Suppressor macrophage (primary cell): ENCODE measurements around the gene AADACL3.

ENCODE experiments used
- DNase-seq, 4 experiments: peaks; one replicate each; pipeline ENCODE4 v3.0.0-alpha.2; 2020 to 2022

AADACL3 gene

DNA sequence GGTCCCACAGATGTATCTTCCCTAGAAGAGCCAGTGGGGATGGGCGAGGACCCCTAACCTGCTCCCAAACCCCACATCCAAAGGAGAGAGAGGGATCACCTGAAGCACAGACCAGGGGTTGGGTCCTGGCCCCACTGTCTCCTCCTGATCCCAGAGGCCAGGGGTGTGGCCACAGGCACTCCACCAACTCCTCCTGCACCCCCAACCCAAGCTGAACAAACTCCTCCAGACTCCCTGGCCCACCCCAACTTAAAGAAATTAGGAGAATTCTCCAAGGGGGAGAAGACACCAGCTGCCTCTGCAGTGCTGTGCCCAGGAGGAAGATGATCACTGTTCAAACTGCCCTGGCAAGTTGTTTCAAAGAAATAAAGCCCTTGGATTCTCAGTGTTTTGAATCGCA, 53.1 kb downstream of the AADACL3 start:
- DNase-seq = no peak

DNA sequence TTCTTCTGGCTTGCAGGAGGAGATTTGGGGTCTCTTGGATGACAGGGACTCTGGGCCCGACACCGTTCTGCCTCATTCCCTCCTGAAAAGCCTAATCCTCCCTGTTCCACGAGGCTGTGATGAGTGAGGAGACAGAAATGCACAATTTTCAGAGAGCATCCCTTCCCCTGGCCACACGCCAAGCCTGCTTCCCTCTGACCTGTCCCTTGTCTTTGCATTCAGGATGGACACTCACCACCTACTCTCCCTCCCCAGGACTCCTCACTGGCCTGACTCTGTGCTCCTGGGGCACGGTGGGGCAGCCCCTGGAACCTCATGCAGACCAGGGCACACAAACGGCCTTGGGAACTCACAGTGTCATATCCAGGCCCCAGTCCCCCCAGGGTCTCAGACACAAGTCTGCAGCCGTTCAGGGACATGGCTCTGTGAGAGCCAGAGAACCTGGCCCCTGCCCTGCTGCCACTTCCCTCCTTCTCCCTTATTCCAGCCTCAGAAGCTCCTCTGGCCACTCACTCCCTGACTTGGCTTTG, 54.1 kb downstream of the AADACL3 start:
- no peak for DNase-seq

DNA sequence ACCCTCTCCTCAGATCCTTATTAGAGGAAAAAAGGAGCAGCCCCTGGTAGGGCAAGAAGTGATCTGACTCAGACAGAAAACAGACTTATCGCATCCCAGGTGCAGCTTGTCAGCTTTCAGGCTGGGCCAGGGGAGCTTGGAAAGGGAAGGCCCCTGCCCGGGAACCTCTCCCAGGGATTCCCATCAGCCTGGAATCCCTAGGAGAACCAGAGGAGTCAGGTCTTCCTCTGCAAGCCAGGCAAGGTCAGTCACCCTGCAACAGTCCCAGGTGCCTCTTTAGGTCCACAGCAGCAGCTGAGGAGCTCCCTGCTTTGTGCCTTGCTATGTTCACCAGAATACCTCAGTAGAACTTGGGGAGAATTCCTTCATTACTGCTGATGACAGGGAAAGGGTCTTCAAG, 54.7 kb downstream of the AADACL3 start:
- no peak for DNase-seq

DNA sequence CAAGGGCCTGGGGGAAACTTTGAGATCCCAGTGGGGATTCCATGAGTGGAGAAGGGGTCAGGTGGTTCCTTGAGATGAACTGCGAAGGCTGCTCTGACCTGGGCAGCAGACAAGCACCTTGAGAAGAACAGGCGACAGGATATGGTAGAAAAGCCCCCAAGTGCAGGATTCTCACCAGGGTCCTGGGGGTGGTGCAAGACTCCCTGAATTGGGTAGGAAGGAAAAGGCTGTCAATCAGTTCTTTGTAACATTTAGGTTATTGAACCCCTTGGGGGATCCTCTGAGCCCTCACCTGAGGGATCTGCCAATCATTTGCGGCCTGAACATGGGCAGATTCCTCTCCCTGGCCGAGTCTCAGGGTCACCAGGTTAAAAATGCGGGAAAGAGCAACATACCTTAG, 55.3 kb downstream of the AADACL3 start:
- DNase-seq = no peak

DNA sequence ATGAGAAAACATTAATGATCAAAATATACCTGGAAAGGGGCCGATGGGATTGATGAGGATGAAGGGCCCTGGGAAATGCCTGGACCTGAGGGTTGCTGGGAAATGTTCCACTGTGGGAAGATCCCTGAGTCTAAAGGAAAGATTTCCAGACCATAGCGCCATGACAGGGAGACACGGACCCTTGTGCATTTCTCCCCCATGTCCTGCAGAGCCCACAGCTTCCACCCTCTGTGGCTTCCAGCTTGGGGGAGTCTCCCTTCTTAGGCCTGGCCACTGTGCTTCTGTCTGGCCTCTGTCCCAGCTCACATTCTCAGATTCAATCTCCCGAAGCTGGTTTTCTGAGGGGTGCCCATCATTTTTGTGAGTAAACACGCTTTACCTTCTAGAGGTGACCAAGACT, 56.6 kb downstream of the AADACL3 start:
- DNase-seq = no peak

DNA sequence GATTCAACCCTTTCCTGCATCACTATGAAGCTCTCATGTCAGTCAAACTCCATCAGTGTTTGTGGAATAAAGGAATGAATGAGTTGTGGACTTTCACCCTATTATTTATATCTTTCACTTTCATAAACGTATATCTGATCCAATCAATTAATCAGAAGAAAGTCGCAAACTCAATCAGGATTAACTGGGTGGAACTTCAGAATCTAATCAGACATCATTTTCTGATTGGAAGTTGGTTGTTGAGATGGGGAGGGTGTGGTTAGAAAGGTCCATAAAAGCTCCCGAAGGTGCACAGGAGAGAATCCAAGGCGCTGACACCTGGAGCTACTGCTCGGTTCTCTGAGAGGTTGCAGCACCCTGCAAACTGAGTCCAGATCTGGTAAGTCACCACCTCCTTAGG, 57.5 kb downstream of the AADACL3 start, which contains the start of gene PRAMEF12:
Gene PRAMEF12, plus strand, starts transcription at position 301 of the 400 bp plus-strand sequence. CDS start 1,130 bp downstream, outside the sequence.
- no peak for DNase-seq

DNA sequence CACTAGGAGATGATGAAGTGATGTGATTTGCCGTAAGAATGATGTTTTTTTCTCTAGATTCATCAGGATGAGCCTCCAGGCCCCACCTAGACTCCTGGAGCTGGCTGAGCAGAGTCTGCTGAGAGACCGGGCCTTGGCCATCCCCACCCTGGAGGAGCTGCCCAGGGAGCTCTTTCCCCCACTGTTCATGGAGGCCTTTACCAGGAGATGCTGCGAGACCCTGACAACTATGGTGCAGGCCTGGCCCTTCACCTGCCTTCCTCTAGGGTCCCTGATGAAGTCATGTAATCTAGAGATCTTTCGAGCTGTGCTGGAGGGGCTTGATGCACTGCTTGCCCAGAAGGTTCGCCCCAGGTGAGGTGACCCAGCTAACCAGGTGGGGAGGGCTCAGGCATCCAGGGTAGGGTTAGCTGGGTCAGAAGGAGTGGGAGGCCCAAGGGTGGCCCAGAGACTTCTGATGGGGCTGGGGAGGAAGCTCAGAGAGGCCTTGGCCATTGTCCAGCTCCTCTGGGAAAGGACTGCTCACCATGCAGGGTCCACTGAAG, 59.0 kb downstream of the AADACL3 start:
- no peak for DNase-seq

DNA sequence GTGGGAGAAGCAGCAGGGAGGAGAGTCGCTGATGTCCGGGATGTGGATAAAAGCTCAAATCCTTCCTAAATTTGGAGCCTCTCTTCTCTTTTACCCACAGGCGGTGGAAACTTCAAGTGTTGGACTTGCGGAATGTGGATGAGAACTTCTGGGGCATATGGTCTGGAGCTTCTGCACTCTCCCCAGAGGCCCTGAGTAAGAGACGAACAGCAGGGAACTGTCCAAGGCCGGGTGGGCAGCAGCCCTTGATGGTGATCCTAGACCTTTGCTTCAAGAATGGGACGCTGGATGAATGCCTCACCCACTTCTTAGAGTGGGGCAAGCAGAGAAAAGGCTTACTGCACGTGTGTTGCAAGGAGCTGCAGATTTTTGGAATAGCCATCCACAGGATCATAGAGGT, 59.5 kb downstream of the AADACL3 start:
- no peak for DNase-seq

DNA sequence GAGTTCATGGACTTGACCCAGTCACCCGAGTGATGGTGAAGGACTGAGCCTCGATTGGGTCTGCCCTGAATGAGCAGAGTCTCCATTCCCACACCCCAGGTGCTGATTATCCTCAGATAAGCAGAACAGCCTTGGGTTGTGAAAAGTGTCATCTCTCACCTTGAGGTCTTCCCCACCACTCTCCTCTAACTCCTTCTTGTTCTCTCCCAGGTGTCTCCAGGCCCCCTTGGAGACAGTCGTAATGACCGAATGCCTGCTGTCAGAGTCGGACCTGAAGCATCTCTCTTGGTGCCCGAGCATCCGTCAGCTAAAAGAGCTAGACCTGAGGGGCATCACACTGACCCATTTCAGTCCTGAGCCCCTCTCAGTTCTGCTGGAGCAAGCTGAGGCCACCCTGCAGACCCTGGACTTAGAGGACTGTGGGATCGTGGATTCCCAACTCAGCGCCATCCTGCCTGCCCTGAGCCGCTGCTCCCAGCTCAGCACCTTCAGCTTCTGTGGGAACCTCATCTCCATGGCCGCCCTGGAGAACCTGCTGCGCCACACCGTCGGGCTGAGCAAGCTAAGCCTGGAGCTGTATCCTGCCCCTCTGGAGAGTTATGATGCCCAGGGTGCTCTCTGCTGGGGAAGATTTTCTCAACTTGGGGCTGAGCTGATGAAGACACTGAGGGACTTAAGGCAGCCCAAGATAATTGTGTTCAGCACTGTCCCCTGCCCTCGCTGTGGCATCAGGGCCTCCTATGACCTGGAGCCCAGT, 61.1 kb downstream of the AADACL3 start:
- DNase-seq = no peak
